Small intestine (tissue), 7 donors: Measurements from ENCODE around the gene ATP6V0A4. TPM values are rescaled to one million over a fixed set of nuclear protein-coding genes. Genes with fewer than 3 reads are reported as not detected.

ENCODE experiments used
- DNase-seq, 2 donors: peaks; one replicate each; pipeline versions ENCODE4 v3.0.0 to v3.0.0-alpha.2; 2013
- FAIRE-seq: peaks from 2 replicates; lab custom pipeline; 2012; peaks lifted over from hg19 to GRCh38; lab: Jason Lieb, UNC
- H3K27ac ChIP-seq, 3 donors: one replicate each; pipeline ENCODE4 v1.5.1; 2013; ENCODE audit warnings: low read length in 2 of 3, mild to moderate bottlenecking in 2 of 3, control low read depth in 1 of 3, inconsistent platforms in 1 of 3, low read depth in 1 of 3, moderate library complexity in 1 of 3
- H3K27me3 ChIP-seq, 3 donors: one replicate each; pipeline ENCODE4 v1.6.1; 2013; ENCODE audit warnings: low read length in 3 of 3, inconsistent platforms in 1 of 3; ENCODE audit not compliant: control insufficient read depth in 3 of 3, insufficient read depth in 3 of 3
- H3K36me3 ChIP-seq, 3 donors: one replicate each; pipeline ENCODE4 v1.6.1; 2013; ENCODE audit warnings: low read length in 3 of 3, inconsistent platforms in 1 of 3, low read depth in 1 of 3, mild to moderate bottlenecking in 1 of 3, moderate library complexity in 1 of 3; ENCODE audit not compliant: control insufficient read depth in 3 of 3, insufficient read depth in 2 of 3
- H3K4me1 ChIP-seq, 3 donors: one replicate each; pipeline ENCODE4 v1.6.1; 2013; ENCODE audit warnings: low read length in 2 of 3, inconsistent platforms in 1 of 3, low read depth in 1 of 3, mild to moderate bottlenecking in 1 of 3, moderate library complexity in 1 of 3; ENCODE audit not compliant: control insufficient read depth in 3 of 3, insufficient read depth in 2 of 3
- H3K4me3 ChIP-seq, 3 donors: one replicate each; pipeline ENCODE4 v1.5.1; 2013; ENCODE audit warnings: low read length in 3 of 3, control low read depth in 1 of 3, inconsistent platforms in 1 of 3, low read depth in 1 of 3, mild to moderate bottlenecking in 1 of 3, moderate library complexity in 1 of 3
- H3K9me3 ChIP-seq, 2 donors: one replicate each; pipeline ENCODE4 v1.6.1; 2013; ENCODE audit warnings: low read depth in 1 of 2, low read length in 1 of 2; ENCODE audit not compliant: control insufficient read depth in 2 of 2, insufficient read depth in 1 of 2
- WGBS, 3 donors: extraction: QIAGEN DNeasy Blood & Tissue Kit; methylation state at CpG; one replicate each; pipeline ENCODE4 v1.1.7; 2013; 5-methylcytosine and 5-hydroxymethylcytosine counted together
- polyA plus RNA-seq, 4 donors: library from polyadenylated mRNA; stranded (reverse) in 3 of 4; unstranded in 1 of 4; fragments of 200-250 nt in 3 of 4; fragments of 120-200 nt in 1 of 4; gene quantifications; one replicate each; pipeline versions ENCODE4 v1.2.1 to v1.2.3, GENCODE V29; 2013
- donor health status: healthy with polysubstance abuse.
- donor health status: control.
- donor health status: control.
- donor health status: Bipolar disorder and iron deficiency.
- donor health status: healthy.

ATP6V0A4 gene
- polyA plus RNA-seq, 4 donors = 0.06 TPM; not detected in 3

- no peaks in the 10 kb centered on the region for H3K9me3 ChIP-seq
- 67 to 80% (median 76%) methylated on average over 12 of the region's 12 CpGs for WGBS, 3 donors
- H3K4me3 ChIP-seq = no peak overlapping the region
- DNase-seq (no peak), FAIRE-seq (no peak)
- peaks cover 0 to 8% (median 0%) of the 10 kb centered on the region in 3 donors for H3K4me1 ChIP-seq
- no peak overlapping the region for H3K27ac ChIP-seq
- no peaks in the 10 kb centered on the region for H3K36me3 ChIP-seq
- H3K27me3 ChIP-seq = no peaks in the 10 kb centered on the region
These were observed 24.2 kb downstream of the ATP6V0A4 start for GRCh38 chr7:138773817-138774216.

GRCh38 chr7:138773176-138773575 lies 24.8 kb downstream of the ATP6V0A4 start:
- 85 to 90% (median 89%) methylated on average over 9 of the region's 9 CpGs for WGBS, 3 donors
- no peak overlapping the region for H3K4me3 ChIP-seq

GRCh38 chr7:138770904-138771303 lies 27.1 kb downstream of the ATP6V0A4 start:
- Histone ChIP-seq H3K4me3 (no peak overlapping the region), H3K4me1 (peaks cover 0 to 2% (median 0%) of the 10 kb centered on the region in 3 donors), H3K9me3 (no peaks in the 10 kb centered on the region), H3K36me3 (no peaks in the 10 kb centered on the region), H3K27ac (no peak overlapping the region), H3K27me3 (no peaks in the 10 kb centered on the region)
- FAIRE-seq (no peak), DNase-seq (no peak)
- 53 to 70% (median 70%) methylated on average over 8 of the region's 8 CpGs for WGBS, 3 donors

More at GRCh38 chr7:138773176-138773575, 24.8 kb downstream of the ATP6V0A4 start:
- Histone ChIP-seq H3K27ac (no peak overlapping the region), H3K27me3 (no peaks in the 10 kb centered on the region), H3K9me3 (no peaks in the 10 kb centered on the region), H3K4me1 (peaks cover 0 to 8% (median 0%) of the 10 kb centered on the region in 3 donors), H3K36me3 (no peaks in the 10 kb centered on the region)
- no peak for FAIRE-seq
- no peak for DNase-seq

GRCh38 chr7:138768241-138768640 lies 29.8 kb downstream of the ATP6V0A4 start:
- FAIRE-seq (no peak), DNase-seq (no peak)
- no peaks in the 10 kb centered on the region for H3K36me3 ChIP-seq
- H3K27me3 ChIP-seq = no peaks in the 10 kb centered on the region
- no peak overlapping the region for H3K4me3 ChIP-seq
- no peak overlapping the region for H3K27ac ChIP-seq
- H3K4me1 ChIP-seq = no peaks in the 10 kb centered on the region
- 27 to 72% (median 65%) methylated on average over 2 of the region's 2 CpGs for WGBS, 3 donors
- no peaks in the 10 kb centered on the region for H3K9me3 ChIP-seq

GRCh38 chr7:138756591-138757242 lies 41.3 kb downstream of the ATP6V0A4 start:
- FAIRE-seq (no peak), DNase-seq (no peak)
- Histone ChIP-seq H3K9me3 (no peaks in the 10 kb centered on the region), H3K36me3 (no peaks in the 10 kb centered on the region), H3K4me1 (no peaks in the 10 kb centered on the region), H3K27me3 (no peaks in the 10 kb centered on the region), H3K27ac (no peak overlapping the region), H3K4me3 (no peak overlapping the region)
- WGBS, 3 donors = 26 to 52% (median 40%) methylated on average over 4 of the region's 4 CpGs

- H3K4me1 ChIP-seq = peaks cover 0 to 2% (median 0%) of the 10 kb centered on the region in 3 donors
- FAIRE-seq (no peak), DNase-seq (no peak)
- no peak overlapping the region for H3K27ac ChIP-seq
- 71 to 78% (median 75%) methylated on average over 4 of the region's 4 CpGs for WGBS, 3 donors
- H3K27me3 ChIP-seq = no peaks in the 10 kb centered on the region
- no peaks in the 10 kb centered on the region for H3K9me3 ChIP-seq
- no peak overlapping the region for H3K4me3 ChIP-seq
- no peaks in the 10 kb centered on the region for H3K36me3 ChIP-seq
These were observed 42.0 kb downstream of the ATP6V0A4 start for GRCh38 chr7:138755842-138756590.

GRCh38 chr7:138755331-138755747 lies 42.7 kb downstream of the ATP6V0A4 start:
- DNase-seq (no peak), FAIRE-seq (no peak)
- Histone ChIP-seq H3K4me1 (peaks cover 0 to 6% (median 0%) of the 10 kb centered on the region in 3 donors), H3K27me3 (no peaks in the 10 kb centered on the region), H3K36me3 (no peaks in the 10 kb centered on the region), H3K4me3 (no peak overlapping the region), H3K27ac (no peak overlapping the region), H3K9me3 (no peaks in the 10 kb centered on the region)
- WGBS, 3 donors = 61 to 81% (median 64%) methylated on average over 10 of the region's 10 CpGs

- 69 to 92% (median 92%) methylated on average over 5 of the region's 5 CpGs for WGBS, 3 donors
- FAIRE-seq = no peak
- H3K27me3 ChIP-seq = no peaks in the 10 kb centered on the region
These were observed 44.4 kb downstream of the ATP6V0A4 start for GRCh38 chr7:138753610-138754009.

More at GRCh38 chr7:138753610-138754009, 44.4 kb downstream of the ATP6V0A4 start:
- no peaks in the 10 kb centered on the region for H3K9me3 ChIP-seq
- no peak for DNase-seq
- H3K27ac ChIP-seq = no peak overlapping the region
- H3K4me1 ChIP-seq = peaks cover 0 to 6% (median 0%) of the 10 kb centered on the region in 3 donors
- no peaks in the 10 kb centered on the region for H3K36me3 ChIP-seq
- H3K4me3 ChIP-seq = no peak overlapping the region
